HG02571 (cell line): ENCODE measurements around the gene TCL1B.

Experiments
- ATAC-seq: cut with Tn5 transposase; IDR thresholded peaks from one replicate; pipeline ENCODE4 v1.9.1; 2021; ENCODE audit warnings: mild to moderate bottlenecking, moderate library complexity; ENCODE audit not compliant: unreplicated experiment

TCL1B gene

DNA sequence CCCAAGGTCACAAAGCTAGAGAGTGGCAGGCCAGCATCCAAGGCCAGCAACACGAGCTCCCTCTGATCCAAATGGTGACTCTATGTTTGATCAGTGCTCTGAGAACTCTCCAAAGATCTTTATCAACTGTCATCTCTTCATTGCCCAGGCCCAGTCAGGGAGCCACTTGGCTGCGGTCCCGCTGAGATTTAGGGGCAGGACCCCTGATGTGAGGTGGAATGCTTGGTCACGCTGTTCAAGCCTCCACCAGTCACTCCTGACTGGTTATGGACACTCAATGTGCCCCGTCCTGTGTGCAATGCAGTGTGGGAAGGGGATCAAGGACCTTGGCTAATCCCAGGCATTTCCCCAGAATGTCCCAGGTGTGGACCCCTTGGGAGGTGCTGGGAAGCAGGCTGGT is 19.8 kb upstream of the TCL1B start:
- ATAC-seq: no peak

- ATAC-seq: no peak
Observed at GRCh38 chr14:95667249-95667693, 19.0 kb upstream of the TCL1B start.

GRCh38 chr14:95668235-95668772 is 17.9 kb upstream of the TCL1B start:
- no peak for ATAC-seq

DNA sequence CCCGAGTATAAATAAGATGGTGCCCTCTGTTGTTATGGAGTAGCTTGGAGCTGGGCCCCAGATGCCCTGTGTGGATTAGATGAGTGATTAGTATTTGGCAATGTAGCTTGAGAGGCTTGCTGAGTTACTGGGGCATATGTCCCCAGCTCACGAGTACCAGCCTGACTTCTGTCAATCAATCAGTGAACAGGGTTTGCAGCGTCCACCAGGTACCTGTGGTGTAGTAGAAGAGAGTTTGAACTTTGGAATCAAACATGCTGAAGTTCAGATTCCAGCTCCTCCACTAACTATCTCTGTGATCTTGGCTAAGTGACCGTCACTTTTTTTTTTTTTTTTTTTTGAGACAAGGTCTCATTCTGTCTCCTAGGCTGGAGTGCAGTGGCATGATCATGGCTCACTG is 11.6 kb upstream of the TCL1B start:
- ATAC-seq: no peak

GRCh38 chr14:95675486-95675885 is 10.7 kb upstream of the TCL1B start:
- no peak for ATAC-seq

DNA sequence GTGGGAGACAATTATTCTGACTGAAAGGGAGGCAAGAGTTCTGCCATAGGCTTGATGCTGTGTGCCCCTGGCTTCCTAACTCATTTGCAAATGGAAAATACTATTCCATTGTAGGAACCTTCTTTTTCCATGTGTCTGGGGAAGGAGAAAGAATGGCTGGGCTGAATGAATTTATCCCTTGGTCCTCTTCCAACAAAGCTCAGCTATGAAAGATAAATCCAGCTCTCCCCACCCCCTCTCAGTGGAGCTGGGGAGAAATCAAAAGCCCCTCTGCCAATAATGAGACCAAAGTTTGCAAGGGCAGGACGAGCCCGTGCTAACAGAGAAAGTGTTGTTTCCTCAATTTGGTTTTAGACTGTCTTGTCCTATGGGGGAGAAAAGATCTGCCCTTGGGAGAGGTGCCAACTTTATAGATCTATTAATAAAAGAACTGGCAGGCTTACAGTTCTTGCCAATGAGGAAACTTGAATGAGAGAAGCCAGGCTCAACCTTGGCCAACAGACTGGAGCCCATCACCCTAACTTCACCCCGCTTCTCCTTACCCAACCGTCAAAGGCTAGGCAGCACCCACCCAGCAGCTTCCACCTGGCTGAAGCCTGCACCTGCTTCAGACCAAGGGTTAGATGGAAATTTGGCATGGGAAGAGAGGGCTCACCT is 8.9 kb upstream of the TCL1B start:
- ATAC-seq: no peak

DNA sequence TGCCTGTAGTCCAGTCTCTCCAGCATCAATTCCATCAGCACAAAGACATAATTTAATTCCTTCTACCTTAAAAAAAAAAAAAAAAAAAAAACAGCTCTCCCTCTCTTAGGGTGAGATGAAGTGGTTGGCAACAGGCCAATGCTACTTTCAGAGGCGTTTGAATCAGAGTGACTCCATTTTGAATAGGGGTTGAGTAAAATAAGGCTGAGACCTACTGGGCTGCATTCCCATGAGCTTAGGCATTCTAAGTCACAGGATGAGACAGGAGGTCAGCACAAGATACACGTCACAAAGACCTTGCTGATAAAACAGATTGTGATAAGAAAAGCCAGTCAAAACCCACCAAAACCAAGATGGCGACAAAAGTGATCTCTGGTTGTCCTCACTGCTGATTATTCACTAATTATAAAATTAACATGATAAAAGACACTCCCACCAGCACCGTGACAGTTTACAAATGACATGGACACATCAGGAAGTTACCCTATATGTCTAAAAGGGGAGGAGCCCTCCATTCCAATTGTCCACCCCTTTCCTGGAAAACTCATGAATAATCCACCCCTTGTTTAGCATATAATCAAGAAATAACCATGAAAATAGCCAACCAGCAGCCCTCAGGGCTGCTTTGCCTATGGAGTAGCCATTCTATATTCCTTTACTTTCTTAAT is 6.9 kb upstream of the TCL1B start:
- ATAC-seq: no peak

GRCh38 chr14:95679998-95680735 is 6.1 kb upstream of the TCL1B start:
- no peak for ATAC-seq

DNA sequence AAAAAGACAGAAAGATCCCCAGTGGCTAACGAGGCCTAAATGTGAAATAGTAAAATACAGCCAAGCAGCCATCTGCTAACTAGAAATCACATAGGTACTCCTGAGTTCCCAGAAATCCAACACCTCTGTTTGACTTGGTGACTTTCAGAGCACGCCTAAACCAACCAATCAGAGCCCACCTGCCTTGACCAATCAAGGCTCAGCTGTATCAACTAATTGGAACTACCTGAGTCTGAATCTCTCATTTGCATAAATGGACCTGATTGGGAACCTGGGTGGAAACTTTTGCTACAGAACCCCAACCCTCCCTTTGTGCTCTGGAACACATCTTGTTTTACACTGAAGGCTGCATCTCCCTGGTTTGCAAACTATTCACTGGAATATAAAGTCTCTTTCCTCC is 5.1 kb upstream of the TCL1B start:
- no peak for ATAC-seq

- ATAC-seq: no peak
Observed at GRCh38 chr14:95683793-95684192, 2.4 kb upstream of the TCL1B start.

DNA sequence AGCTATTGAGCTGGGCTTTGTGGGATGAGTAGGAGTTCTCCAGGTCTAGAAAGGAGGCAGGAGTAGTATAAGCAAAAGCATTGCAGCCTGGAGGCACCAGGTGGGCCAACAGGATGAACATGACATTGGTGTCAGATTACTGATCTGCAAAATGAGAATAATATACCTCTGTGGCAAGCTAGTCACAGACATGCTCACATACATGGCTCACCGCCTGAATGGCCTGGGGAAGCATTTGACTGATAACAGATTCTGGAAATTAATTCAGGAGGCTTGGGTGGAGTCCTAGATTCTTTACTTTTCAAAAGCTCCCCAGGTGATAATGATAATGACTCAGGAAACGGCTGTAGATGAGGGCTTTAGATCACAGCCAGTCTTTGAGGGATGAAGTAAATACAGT is 709 bp downstream of the TCL1B start:
- ATAC-seq: no peak

DNA sequence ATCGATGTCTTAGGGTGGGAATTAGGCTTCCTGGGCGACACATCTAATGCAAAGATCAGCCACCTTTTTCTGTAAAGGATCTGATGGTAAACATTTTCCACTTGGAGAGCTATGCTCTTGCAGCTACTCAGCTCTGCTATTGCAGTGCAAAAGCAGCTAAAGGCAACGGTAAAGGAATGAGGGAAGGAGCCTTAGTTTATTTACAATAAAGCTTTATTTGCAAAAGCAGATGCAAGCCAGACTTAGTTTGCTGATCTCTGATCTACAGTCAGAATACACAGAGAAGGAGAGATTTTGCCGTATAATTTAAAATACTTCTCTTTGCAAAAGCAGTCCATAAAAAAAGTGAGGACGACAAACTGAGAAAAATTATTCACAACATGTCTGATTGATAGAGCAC is 3.2 kb downstream of the TCL1B start:
- no peak for ATAC-seq

DNA sequence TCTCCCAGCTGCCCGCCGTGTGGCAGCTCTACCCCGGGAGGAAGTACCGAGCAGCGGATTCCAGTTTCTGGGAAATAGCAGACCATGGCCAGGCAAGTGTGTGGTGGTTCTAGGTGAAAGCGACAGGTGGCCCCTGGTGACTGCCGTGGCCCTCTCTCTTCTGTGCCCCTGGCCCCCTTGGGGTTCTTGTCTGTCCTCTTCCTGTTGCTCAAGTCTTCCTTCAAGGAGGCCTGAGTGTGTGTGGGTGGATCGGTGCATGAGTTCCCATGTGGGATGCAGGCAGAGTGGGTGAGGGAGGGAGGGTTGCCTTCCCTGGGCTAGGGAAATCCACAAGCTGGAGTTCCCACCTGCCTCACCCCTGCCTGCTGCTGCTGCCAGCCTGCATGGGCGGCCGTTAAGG is 4.6 kb downstream of the TCL1B start:
- ATAC-seq: no peak

DNA sequence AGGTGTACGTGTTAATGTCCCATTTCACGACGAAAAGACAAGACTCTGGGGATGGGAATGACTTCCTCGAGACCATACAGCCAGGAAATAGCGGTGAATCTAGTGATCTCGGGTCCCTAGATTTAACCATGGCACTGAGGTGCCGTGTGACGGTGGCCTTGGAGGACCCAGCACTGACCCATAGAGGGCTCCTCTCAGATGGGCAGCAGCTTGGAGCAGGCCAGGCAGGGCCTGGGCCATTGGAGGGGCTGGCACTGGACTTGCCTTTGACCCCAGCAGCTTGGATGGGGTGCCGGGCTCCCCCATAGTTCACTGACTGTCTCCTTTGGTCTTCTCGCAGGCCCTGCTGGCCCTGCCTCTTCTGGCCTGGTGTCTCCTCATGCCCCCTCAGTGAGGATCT is 5.4 kb downstream of the TCL1B start:
- ATAC-seq: no peak

- ATAC-seq: no peak
Observed at GRCh38 chr14:95692109-95692508, 5.9 kb downstream of the TCL1B start.

GRCh38 chr14:95695051-95695450 is 8.8 kb downstream of the TCL1B start:
- no peak for ATAC-seq

- no peak for ATAC-seq
Observed at GRCh38 chr14:95695913-95696312, 9.7 kb downstream of the TCL1B start.

- ATAC-seq: no peak
Observed at GRCh38 chr14:95696741-95697140, 10.5 kb downstream of the TCL1B start.

DNA sequence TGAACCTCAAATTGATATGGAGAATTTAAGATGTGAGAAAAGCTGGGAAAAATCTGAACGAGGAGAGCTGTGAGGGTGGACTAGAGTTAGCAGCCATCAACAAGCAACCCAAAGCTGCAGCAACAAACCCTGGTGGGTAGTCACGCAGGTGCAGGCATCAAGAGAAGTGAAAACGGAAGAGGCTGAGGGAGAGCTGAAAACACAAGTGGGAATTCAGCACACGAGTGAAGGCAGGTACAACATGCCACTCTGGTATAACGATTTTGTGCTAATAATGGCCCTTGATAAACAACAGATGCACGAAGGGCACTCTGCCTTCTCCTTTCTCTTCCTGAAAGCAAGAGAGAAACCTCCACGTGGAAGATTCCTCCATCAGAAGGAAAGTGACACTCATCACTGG is 11.5 kb downstream of the TCL1B start:
- ATAC-seq: no peak

DNA sequence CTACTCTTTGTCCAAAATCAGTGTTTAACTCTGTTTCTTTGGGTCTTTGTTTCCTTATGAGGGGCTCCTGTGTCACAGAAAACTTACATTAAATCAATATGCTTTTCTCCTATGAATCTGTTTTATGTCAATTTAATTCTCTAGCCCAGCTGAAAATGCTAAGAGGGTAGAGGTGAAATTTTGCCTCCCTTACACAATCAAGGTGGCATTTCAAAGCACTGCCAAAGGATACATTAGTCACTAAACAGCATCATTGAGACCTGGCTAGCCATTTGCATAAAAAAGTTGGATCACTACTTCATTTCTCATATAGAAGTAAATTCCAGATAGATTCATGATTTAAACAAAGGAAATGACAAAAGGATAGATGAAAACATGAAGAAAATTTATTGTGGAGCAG is 12.1 kb downstream of the TCL1B start:
- no peak for ATAC-seq

- no peak for ATAC-seq
Observed at GRCh38 chr14:95699412-95699811, 13.2 kb downstream of the TCL1B start.
